ENCODE measurements around the gene MAML3. TPM values are rescaled to one million over a fixed set of nuclear protein-coding genes. Genes with fewer than 3 reads are reported as not detected.

Gene MAML3
- total RNA-seq, 1 donor: 0.72 TPM

DNA sequence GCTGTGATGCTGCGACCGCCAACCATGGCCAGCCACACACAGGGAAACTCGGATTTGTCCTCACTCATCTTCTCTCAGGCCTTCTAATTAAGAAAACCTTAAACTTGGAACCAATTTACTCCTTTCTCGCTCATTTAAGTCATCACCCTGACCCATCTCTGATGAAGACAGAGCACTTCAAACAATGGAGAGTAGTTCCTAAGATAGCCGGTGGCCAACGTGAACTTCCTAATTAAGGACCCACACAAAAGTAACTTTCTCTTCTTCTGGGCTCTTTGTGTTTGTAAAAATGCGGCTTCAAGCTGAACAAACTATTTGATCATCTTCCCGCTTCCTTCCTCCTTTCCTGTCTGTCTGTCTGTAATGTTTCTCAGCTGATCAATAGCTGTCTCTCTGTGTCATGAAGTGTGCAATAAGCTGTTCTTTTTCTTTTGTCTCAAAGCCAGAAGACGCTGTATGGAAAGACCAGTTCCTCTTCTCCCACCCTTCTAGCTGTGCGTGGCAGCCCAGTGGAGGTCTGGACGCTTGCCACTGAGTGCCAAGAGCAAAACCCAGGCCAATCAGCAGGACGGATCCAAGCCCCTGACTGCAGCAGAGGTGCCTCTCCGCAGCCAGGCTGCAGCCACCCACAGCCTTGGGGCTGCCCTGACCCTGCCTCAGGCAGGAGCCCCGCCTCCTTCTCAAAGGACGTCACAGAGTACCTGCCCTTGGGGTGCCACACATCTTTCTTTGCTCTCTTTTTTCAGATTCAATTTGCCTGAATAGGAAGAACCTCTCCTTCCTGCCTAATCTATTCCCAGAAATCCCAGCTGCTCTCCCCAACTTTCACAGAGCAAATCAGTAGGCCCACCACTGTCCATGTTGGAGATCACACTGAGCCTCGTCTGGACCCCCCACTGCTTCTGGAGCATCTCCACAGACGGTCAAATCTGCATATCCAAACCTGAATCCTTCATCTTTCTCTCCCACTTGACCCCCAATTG lies 59.3 kb downstream of the MAML3 start:
- H3K27ac ChIP-seq (ENCODE audit: low read depth, low read length): peak overlapping the region; percentile 56
- no peaks in the 10 kb centered on the region for H3K9me3 ChIP-seq (ENCODE audit: low read depth, low read length)
- TF ChIP-seq, protein P1, sequence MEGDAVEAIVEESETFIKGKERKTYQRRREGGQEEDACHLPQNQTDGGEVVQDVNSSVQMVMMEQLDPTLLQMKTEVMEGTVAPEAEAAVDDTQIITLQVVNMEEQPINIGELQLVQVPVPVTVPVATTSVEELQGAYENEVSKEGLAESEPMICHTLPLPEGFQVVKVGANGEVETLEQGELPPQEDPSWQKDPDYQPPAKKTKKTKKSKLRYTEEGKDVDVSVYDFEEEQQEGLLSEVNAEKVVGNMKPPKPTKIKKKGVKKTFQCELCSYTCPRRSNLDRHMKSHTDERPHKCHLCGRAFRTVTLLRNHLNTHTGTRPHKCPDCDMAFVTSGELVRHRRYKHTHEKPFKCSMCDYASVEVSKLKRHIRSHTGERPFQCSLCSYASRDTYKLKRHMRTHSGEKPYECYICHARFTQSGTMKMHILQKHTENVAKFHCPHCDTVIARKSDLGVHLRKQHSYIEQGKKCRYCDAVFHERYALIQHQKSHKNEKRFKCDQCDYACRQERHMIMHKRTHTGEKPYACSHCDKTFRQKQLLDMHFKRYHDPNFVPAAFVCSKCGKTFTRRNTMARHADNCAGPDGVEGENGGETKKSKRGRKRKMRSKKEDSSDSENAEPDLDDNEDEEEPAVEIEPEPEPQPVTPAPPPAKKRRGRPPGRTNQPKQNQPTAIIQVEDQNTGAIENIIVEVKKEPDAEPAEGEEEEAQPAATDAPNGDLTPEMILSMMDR (IDR thresholded peaks at IDR 0.05; ENCODE audit: extremely low read depth, low read depth, low read length): no peak
- no peak for DNase-seq (ENCODE audit: insufficient read length, low spot score, missing footprints)
- H3K36me3 ChIP-seq (ENCODE audit: insufficient read depth, low read length): no peaks in the 10 kb centered on the region
- no peak overlapping the region for H3K4me3 ChIP-seq (ENCODE audit: insufficient read depth, low read length)
- H3K27me3 ChIP-seq (ENCODE audit: insufficient read depth, low read length): no peaks in the 10 kb centered on the region
- no peaks in the 10 kb centered on the region for H3K79me2 ChIP-seq (ENCODE audit: insufficient read depth, low read length)
- no peaks in the 10 kb centered on the region for H4K20me1 ChIP-seq (ENCODE audit: insufficient read depth, low read length)
- H2AFZ ChIP-seq (ENCODE audit: low read length): peak overlapping the region; percentile 3
- H3K4me2 ChIP-seq (ENCODE audit: insufficient read depth, low read length): peak overlapping the region; percentile 11
- peaks cover 24% of the 10 kb centered on the region for H3K4me1 ChIP-seq (ENCODE audit: insufficient read depth, low read length)

DNA sequence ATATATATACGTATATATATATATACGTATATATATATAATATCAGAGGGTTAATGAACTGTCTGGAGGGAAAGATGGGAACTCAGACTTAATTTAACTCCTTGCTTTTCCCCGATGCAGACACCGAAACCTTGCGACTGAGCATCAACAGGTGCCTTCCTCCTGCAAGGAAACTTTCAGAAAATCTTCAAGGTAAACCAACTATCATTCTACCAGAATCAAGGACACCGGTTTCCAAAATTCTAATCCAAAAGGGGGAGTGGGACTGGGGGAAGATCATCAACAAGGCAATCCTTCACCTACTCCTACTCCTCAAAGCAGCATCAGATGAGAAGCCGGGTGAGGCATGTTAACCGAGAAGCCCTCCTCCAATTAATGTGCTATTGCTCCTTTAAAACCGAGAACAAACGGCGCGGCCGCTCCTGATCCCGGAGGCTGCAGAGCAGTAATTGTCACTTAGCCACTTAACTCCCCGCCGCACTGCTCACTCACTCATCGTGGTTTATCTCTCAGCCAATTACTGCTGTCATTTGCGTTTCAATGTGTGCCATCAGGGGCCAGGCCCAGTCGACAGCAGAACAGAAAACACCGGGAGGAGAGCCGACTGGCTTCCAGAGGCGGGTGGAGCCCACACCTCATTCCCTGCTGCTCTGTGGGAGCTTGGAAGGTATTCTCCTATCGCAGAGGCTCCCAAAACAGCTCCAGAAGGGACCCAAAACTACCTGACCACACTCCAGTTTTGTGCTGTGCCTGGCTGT lies 61.7 kb downstream of the MAML3 start:
- TF ChIP-seq, protein P1 (IDR thresholded peaks at IDR 0.05; ENCODE audit: extremely low read depth, low read depth, low read length): no peak

DNA sequence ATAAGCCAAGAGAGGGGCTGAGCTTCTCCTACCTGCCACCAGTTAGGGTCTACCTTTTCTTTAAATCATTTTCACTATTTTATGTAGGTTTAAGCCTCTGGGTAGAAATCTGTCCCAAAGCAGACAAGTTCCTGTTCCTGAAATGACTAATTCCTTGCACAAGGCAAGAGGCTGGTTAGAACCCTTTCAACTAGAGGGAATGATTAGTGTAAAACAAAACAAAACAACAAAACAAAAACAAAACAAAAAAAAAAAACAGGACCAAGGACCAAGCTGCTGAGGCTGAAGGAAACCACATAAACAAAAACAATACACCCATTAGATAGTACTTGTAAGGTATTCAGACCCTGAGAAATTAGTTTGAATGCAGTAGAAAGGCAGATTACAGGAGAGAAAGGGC lies 62.7 kb downstream of the MAML3 start:
- Histone ChIP-seq H3K4me3 (ENCODE audit: insufficient read depth, low read length) (no peak overlapping the region), H4K20me1 (ENCODE audit: insufficient read depth, low read length) (no peaks in the 10 kb centered on the region), H3K9me3 (ENCODE audit: low read depth, low read length) (no peaks in the 10 kb centered on the region), H3K4me2 (ENCODE audit: insufficient read depth, low read length) (no peak overlapping the region), H2AFZ (ENCODE audit: low read length) (no peak overlapping the region), H3K4me1 (ENCODE audit: insufficient read depth, low read length) (peaks cover 11% of the 10 kb centered on the region), H3K36me3 (ENCODE audit: insufficient read depth, low read length) (no peaks in the 10 kb centered on the region), H3K27me3 (ENCODE audit: insufficient read depth, low read length) (no peaks in the 10 kb centered on the region), H3K27ac (ENCODE audit: low read depth, low read length) (no peak overlapping the region), H3K79me2 (ENCODE audit: insufficient read depth, low read length) (no peaks in the 10 kb centered on the region)
- TF ChIP-seq, protein P1 (IDR thresholded peaks at IDR 0.05; ENCODE audit: extremely low read depth, low read depth, low read length): no peak
- no peak for DNase-seq (ENCODE audit: insufficient read length, low spot score, missing footprints)

More for the DNA sequence above, 61.7 kb downstream of the MAML3 start:
- Histone ChIP-seq H2AFZ (ENCODE audit: low read length) (peak overlapping the region; percentile 96), H3K27ac (ENCODE audit: low read depth, low read length) (no peak overlapping the region), H3K79me2 (ENCODE audit: insufficient read depth, low read length) (no peaks in the 10 kb centered on the region), H3K4me2 (ENCODE audit: insufficient read depth, low read length) (peak overlapping the region; percentile 93), H3K9me3 (ENCODE audit: low read depth, low read length) (no peaks in the 10 kb centered on the region), H3K36me3 (ENCODE audit: insufficient read depth, low read length) (no peaks in the 10 kb centered on the region), H3K27me3 (ENCODE audit: insufficient read depth, low read length) (no peaks in the 10 kb centered on the region), H3K4me1 (ENCODE audit: insufficient read depth, low read length) (peaks cover 20% of the 10 kb centered on the region), H3K4me3 (ENCODE audit: insufficient read depth, low read length) (peak overlapping the region; percentile 69), H4K20me1 (ENCODE audit: insufficient read depth, low read length) (no peaks in the 10 kb centered on the region)
- DNase-seq (ENCODE audit: insufficient read length, low spot score, missing footprints): peak; percentile 82

Measured in osteoblast (primary cell).